GM12878 (cell line): ENCODE data around the gene KNSTRN. TPM values are rescaled to one million over a fixed set of nuclear protein-coding genes. Genes with fewer than 3 reads are reported as not detected.

Experiments
- ATAC-seq: fragments of 200-7000 bp; cut with Tn5 transposase; 3 replicates; pipeline ENCODE4 v1.9.1; 2020; ENCODE audit warnings: mild to moderate bottlenecking, moderate library complexity
- BruUV-seq: library from RNA; stranded (reverse); fragments of 400-500 nt; replicated peaks from 2 replicates; lab custom pipeline; 2021; lab: Mats Ljungman, UMichigan
- CTCF ChIA-PET: fragments of 300-600 bp; sonication (Branson Sonifier 250); formaldehyde crosslinking; extraction: SDS; loops from one replicate; lab custom pipeline; 2021; ENCODE audit warnings: inconsistent platforms; lab: Yijun Ruan, JAX
- POLR2A ChIA-PET: fragments of 350-600 bp; formaldehyde crosslinking; extraction: SDS; loops from one replicate; lab custom pipeline; 2021; ENCODE audit warnings: inconsistent platforms; lab: Charles Lee
- RAD21 ChIA-PET: fragments of 300-600 bp; sonication (Branson Sonifier 250); formaldehyde crosslinking; loops from one replicate; lab custom pipeline; 2023; ENCODE audit warnings: antibody characterized with exemption; ENCODE audit not compliant: unreplicated experiment; lab: Charles Lee
- SMC1A ChIA-PET: fragments of 300-600 bp; sonication (Branson Sonifier 250); formaldehyde crosslinking; loops from one replicate; lab custom pipeline; 2023; ENCODE audit not compliant: unreplicated experiment, uncharacterized antibody; lab: Charles Lee
- DNase-seq: peaks from one replicate; pipeline ENCODE4 v3.0.0-alpha.2; 2011; ENCODE audit warnings: low read depth, low spot score
- FAIRE-seq: peaks from 3 replicates; lab custom pipeline; 2011; peaks lifted over from hg19 to GRCh38; lab: Jason Lieb, UNC
- H2AFZ ChIP-seq: 2 replicates; pipeline ENCODE4 v1.6.0; 2011; ENCODE audit warnings: low read depth, low read length, control low read depth; ENCODE audit not compliant: control insufficient read depth
- H3K27ac ChIP-seq: 2 replicates; pipeline ENCODE4 v1.5.1; 2011; ENCODE audit warnings: control low read depth; ENCODE audit not compliant: control insufficient read depth, insufficient read depth
- H3K27me3 ChIP-seq, 2 experiments: replicated peaks in 1 of 2; 2 replicates each; pipeline versions ENCODE4 v1.6.0 to v1.6.1; 2011; ENCODE audit warnings: low read length in 1 of 2; ENCODE audit not compliant: control insufficient read depth in 2 of 2, insufficient read depth in 2 of 2
- H3K36me3 ChIP-seq, 2 experiments: 2 replicates each; pipeline ENCODE4 v1.5.1; 2011; ENCODE audit warnings: low read length in 1 of 2; ENCODE audit not compliant: control insufficient read depth in 2 of 2, insufficient read depth in 2 of 2
- H3K4me1 ChIP-seq: 2 replicates; pipeline ENCODE4 v1.6.1; 2011; ENCODE audit warnings: mild to moderate bottlenecking, low read length, moderate library complexity, mixed read lengths; ENCODE audit not compliant: control insufficient read depth, insufficient read depth
- H3K4me2 ChIP-seq: 2 replicates; pipeline ENCODE4 v1.6.0; 2011; ENCODE audit warnings: control low read depth; ENCODE audit not compliant: control insufficient read depth, insufficient read depth
- H3K4me3 ChIP-seq: fragments of 200-600 bp; sonication (generic); 2 replicates; pipeline ENCODE4 v1.5.1; 2016
- H3K79me2 ChIP-seq: 2 replicates; pipeline ENCODE4 v1.6.0; 2011; ENCODE audit warnings: low read length; ENCODE audit not compliant: control insufficient read depth, insufficient read depth
- H3K9ac ChIP-seq: 2 replicates; pipeline ENCODE4 v1.8.0; 2011; ENCODE audit warnings: low read length, control low read depth, mixed read lengths; ENCODE audit not compliant: control insufficient read depth, insufficient read depth
- H3K9me3 ChIP-seq: replicated peaks from 3 replicates; pipeline ENCODE4 v1.5.1; 2011; ENCODE audit warnings: mild to moderate bottlenecking, low read length; ENCODE audit not compliant: control insufficient read depth, insufficient read depth
- H4K20me1 ChIP-seq: 2 replicates; pipeline ENCODE4 v1.6.0; 2011; ENCODE audit not compliant: control insufficient read depth, insufficient read depth
- ASH2L ChIP-seq: fragments of 300-600, 200-600 bp; sonication (generic); IDR thresholded peaks from 2 replicates; pipeline ENCODE4 v1.6.1; 2017; ENCODE audit warnings: low read depth, mild to moderate bottlenecking, borderline replicate concordance
- BACH1 ChIP-seq: fragments of 450-650 bp; IDR thresholded peaks from 2 replicates; pipeline ENCODE4 v1.6.1; 2017; ENCODE audit warnings: mild to moderate bottlenecking, borderline replicate concordance
- CBX5 ChIP-seq: sonication (generic); IDR thresholded peaks from 2 replicates; pipeline ENCODE4 v1.6.1; 2016; ENCODE audit warnings: low read depth, moderate library complexity, mild to moderate bottlenecking, inconsistent platforms
- CREB1 ChIP-seq: IDR thresholded peaks from 2 replicates; pipeline ENCODE4 v1.6.1; 2012; ENCODE audit warnings: low read depth, mild to moderate bottlenecking, inconsistent platforms
- E2F4 ChIP-seq: IDR thresholded peaks from 2 replicates; pipeline ENCODE4 v1.6.1; 2012; ENCODE audit warnings: low read depth, low read length, improper control_type of control experiment
- FOS ChIP-seq: IDR thresholded peaks from 3 replicates; pipeline ENCODE4 v1.6.1; 2011; ENCODE audit warnings: borderline replicate concordance; ENCODE audit not compliant: insufficient read length; ENCODE audit errors: extremely low read depth
- IKZF2 ChIP-seq, 2 experiments: fragments of 450-650 bp; IDR thresholded peaks; 2 replicates each; pipeline ENCODE4 v1.6.1; 2017; ENCODE audit warnings: mild to moderate bottlenecking in 2 of 2, moderate library complexity in 2 of 2
- LARP7 ChIP-seq: fragments of 450-650 bp; IDR thresholded peaks from 2 replicates; pipeline ENCODE4 v1.6.1; 2017; ENCODE audit warnings: mild to moderate bottlenecking
- MXI1 ChIP-seq: fragments of 150-350 bp; IDR thresholded peaks from 2 replicates; pipeline ENCODE4 v1.6.1; 2011; ENCODE audit warnings: low read depth, mild to moderate bottlenecking, inconsistent platforms, low read length, improper control_type of control experiment
- RBBP5 ChIP-seq: fragments of 200-600 bp; sonication (generic); conservative IDR thresholded peaks from 2 replicates; pipeline ENCODE4 v1.6.1; 2016
- RUNX3 ChIP-seq: IDR thresholded peaks from 2 replicates; pipeline ENCODE4 v1.6.1; 2012; ENCODE audit warnings: low read length, inconsistent platforms
- SIX5 ChIP-seq: IDR thresholded peaks from 2 replicates; pipeline ENCODE4 v1.6.1; 2011; ENCODE audit warnings: mild to moderate bottlenecking, low read depth, low read length, moderate library complexity; ENCODE audit not compliant: severe bottlenecking
- STAT1 ChIP-seq: fragments of 450-650 bp; conservative IDR thresholded peaks from 2 replicates; pipeline ENCODE4 v1.6.1; 2014; ENCODE audit warnings: antibody characterized with exemption, mild to moderate bottlenecking
- TCF7 ChIP-seq: IDR thresholded peaks from 2 replicates; pipeline ENCODE4 v1.6.1; 2014; ENCODE audit warnings: antibody characterized with exemption, borderline replicate concordance
- ZNF207 ChIP-seq: fragments of 450-650 bp; IDR thresholded peaks from 2 replicates; pipeline ENCODE4 v1.6.1; 2014; ENCODE audit warnings: antibody characterized with exemption, mild to moderate bottlenecking, borderline replicate concordance
- WGBS: methylation state at CpG from one replicate; pipeline ENCODE4 v1.1.6; 2016; ENCODE audit warnings: low lambda C conversion rate; ENCODE audit not compliant: insufficient replicate concordance, insufficient coverage; ENCODE audit errors: missing lambda C conversion rate; 5-methylcytosine and 5-hydroxymethylcytosine counted together
- in situ Hi-C: fragments of 300-500 bp; cut with MboI; formaldehyde crosslinking; loops from 9 replicates; pipeline ENCODE4 v1.14.3; 2018; ENCODE audit warnings: mixed read lengths
- intact Hi-C: fragments of 100-400 bp; cut with micrococcal nuclease; formaldehyde crosslinking; loops from one replicate; pipeline ENCODE4 v1.14.2; 2022; ENCODE audit not compliant: unreplicated experiment
- polyA plus RNA-seq, 11 experiments: library from polyadenylated mRNA; depleted of rRNA in 4 of 11; unstranded in 6 of 11; stranded (reverse) in 5 of 11; fragments of >200 nt; fragmentation: Nextera tagmentation in 4 of 11; fragmentation: Illumina TruSeq in 1 of 11; extraction: Ambion mirVana in 4 of 11; extraction: Trizol in 1 of 11; gene quantifications; 1 replicate in 1 of 11; 2 replicates in 10 of 11; pipeline versions ENCODE4 v1.2.1 to v1.2.3, GENCODE V29; 2011 to 2016; ENCODE audit warnings: inconsistent platforms in 2 of 11, missing spikeins in 2 of 11, low read depth in 1 of 11
- total RNA-seq, 4 experiments: library from RNA; depleted of rRNA in 3 of 4; stranded (reverse); fragments of >200 nt in 3 of 4; fragmentation: Illumina TruSeq in 1 of 4; extraction: Trizol in 1 of 4; gene quantifications; 2 replicates each; pipeline versions ENCODE4 v1.2.1 to v1.2.3, GENCODE V29; 2013 to 2021
- TF ChIP-seq, protein P1 (sequence below): fragments of 450-650 bp; conservative IDR thresholded peaks from 2 replicates; pipeline ENCODE4 v1.6.1; 2017; ENCODE audit warnings: mild to moderate bottlenecking, moderate library complexity
- TF ChIP-seq, protein P2 (sequence below): fragments of 450-650 bp; IDR thresholded peaks from 2 replicates; pipeline ENCODE4 v1.6.1; 2017; ENCODE audit warnings: low read depth, mild to moderate bottlenecking, moderate library complexity
- TF ChIP-seq, protein P3 (sequence below): IDR thresholded peaks from 2 replicates; pipeline ENCODE4 v1.6.1; 2012; ENCODE audit warnings: low read depth, low read length, improper control_type of control experiment

Gene KNSTRN
- total and polyA plus RNA-seq, 10 of the 15 experiments (the other 5 are each of a cell fraction or from before 2014, with no cell fraction given): 30.3 to 72.1 (median 47.1) TPM

DNA sequence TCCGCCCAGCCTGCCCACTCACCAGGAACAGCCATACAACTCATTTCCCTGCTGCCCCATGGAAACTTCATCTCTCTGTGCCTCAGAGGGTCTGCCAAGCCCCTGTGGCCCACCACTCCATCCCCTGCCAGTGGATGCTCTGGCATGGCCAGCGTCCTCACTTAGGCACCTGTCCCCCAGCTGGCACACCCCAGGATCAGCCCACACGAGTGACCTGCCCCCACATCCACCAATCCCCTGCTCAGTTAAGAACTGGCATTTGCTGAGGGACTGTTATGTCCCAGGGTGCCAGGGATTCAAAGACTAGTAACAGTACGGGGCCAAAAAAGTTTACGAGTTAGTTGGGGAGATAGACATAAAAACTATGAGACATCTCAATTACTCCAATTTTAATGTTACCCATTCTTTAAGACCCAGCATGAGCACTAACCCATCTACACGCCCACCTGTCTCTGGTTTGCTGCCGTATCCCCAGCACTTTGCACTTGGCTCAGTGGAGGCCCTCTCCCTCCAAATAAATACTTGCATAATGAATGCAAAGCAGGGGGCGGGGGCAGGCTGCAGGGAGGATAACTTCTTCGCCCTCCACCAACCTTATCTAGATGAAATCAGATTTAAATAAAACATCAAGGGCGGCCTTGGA, 46.7 kb downstream of the KNSTRN start:
- WGBS: 41% methylated on average over 10 of the region's 10 CpGs
- no peaks in the 10 kb centered on the region for H3K4me1 ChIP-seq
- intact Hi-C loops: no loop called here
- H3K36me3 ChIP-seq: no peaks in the 10 kb centered on the region
- H2AFZ ChIP-seq: no peak overlapping the region
- RAD21 ChIA-PET: no interaction called here
- no peaks in the 10 kb centered on the region for H3K9me3 ChIP-seq
- BruUV-seq: no TSS peak
- CTCF ChIA-PET: no interaction called here
- FAIRE-seq (no peak), ATAC-seq (no peak), DNase-seq (no peak)
- no peak overlapping the region for H3K9ac ChIP-seq
- H3K27me3 ChIP-seq: no peaks in the 10 kb centered on the region; a peak in 3 of 4 replicates
- SMC1A ChIA-PET: no interaction called here
- H3K4me2 ChIP-seq: no peak overlapping the region
- no peak overlapping the region for H3K27ac ChIP-seq
- H3K4me3 ChIP-seq: no peak overlapping the region
- no peaks in the 10 kb centered on the region for H4K20me1 ChIP-seq
- in situ Hi-C loops: no loop called here
- no peaks in the 10 kb centered on the region for H3K79me2 ChIP-seq
- POLR2A ChIA-PET: no interaction called here
- TF ChIP-seq, protein P1, sequence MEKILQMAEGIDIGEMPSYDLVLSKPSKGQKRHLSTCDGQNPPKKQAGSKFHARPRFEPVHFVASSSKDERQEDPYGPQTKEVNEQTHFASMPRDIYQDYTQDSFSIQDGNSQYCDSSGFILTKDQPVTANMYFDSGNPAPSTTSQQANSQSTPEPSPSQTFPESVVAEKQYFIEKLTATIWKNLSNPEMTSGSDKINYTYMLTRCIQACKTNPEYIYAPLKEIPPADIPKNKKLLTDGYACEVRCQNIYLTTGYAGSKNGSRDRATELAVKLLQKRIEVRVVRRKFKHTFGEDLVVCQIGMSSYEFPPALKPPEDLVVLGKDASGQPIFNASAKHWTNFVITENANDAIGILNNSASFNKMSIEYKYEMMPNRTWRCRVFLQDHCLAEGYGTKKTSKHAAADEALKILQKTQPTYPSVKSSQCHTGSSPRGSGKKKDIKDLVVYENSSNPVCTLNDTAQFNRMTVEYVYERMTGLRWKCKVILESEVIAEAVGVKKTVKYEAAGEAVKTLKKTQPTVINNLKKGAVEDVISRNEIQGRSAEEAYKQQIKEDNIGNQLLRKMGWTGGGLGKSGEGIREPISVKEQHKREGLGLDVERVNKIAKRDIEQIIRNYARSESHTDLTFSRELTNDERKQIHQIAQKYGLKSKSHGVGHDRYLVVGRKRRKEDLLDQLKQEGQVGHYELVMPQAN: no peak
- TF ChIP-seq CBX5 (no peak), TCF7 (no peak), FOS (no peak), BACH1 (no peak), RBBP5 (no peak), CREB1 (no peak), MXI1 (no peak), ASH2L (no peak), STAT1 (no peak), SIX5 (no peak), ZNF207 (no peak), RUNX3 (no peak), LARP7 (no peak), E2F4 (no peak), IKZF2 (IDR thresholded peaks at IDR 0.05) (no peak)
- TF ChIP-seq, protein P2, sequence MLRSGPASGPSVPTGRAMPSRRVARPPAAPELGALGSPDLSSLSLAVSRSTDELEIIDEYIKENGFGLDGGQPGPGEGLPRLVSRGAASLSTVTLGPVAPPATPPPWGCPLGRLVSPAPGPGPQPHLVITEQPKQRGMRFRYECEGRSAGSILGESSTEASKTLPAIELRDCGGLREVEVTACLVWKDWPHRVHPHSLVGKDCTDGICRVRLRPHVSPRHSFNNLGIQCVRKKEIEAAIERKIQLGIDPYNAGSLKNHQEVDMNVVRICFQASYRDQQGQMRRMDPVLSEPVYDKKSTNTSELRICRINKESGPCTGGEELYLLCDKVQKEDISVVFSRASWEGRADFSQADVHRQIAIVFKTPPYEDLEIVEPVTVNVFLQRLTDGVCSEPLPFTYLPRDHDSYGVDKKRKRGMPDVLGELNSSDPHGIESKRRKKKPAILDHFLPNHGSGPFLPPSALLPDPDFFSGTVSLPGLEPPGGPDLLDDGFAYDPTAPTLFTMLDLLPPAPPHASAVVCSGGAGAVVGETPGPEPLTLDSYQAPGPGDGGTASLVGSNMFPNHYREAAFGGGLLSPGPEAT: no peak
- TF ChIP-seq, protein P3, sequence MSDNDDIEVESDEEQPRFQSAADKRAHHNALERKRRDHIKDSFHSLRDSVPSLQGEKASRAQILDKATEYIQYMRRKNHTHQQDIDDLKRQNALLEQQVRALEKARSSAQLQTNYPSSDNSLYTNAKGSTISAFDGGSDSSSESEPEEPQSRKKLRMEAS: no peak
